ENCODE measurements around the gene GPRC5A. TPM values are rescaled to one million over a fixed set of nuclear protein-coding genes. Genes with fewer than 3 reads are reported as not detected.

The GPRC5A gene
- total and polyA plus RNA-seq, 2 of the 8 experiments (the other 6 are each of a cell fraction or from before 2014, with no cell fraction given), result 1.0 to 1.4 TPM

GRCh38 chr12:12902036-12902435 is 10.7 kb downstream of the GPRC5A start:
- Histone ChIP-seq H2BK15ac (ENCODE audit: low read length) (no peak overlapping the region), H4K8ac (ENCODE audit: extremely low read depth, insufficient read depth, low read length) (no peak overlapping the region), H4K5ac (ENCODE audit: insufficient read length, low read depth, low read length) (no peak overlapping the region), H3K4me2 (ENCODE audit: insufficient read depth in 1 of 2, low read depth in 2 of 2, low read length in 2 of 2) (no peak overlapping the region), H3K18ac (ENCODE audit: extremely low read depth, low read length) (no peak overlapping the region), H2AK5ac (ENCODE audit: low read depth, low read length) (no peak overlapping the region), H2BK12ac (ENCODE audit: low read depth, low read length) (no peak overlapping the region), H3K9ac (replicated peaks in 1 of 4; ENCODE audit: extremely low read depth in 1 of 4, low read depth in 3 of 4, low read length in 3 of 4) (no peak overlapping the region), H3K56ac (replicated peaks; ENCODE audit: insufficient read length, low read depth, low read length) (no peak overlapping the region), H4K20me1 (replicated peaks in 1 of 2; ENCODE audit: control insufficient read depth in 1 of 2, insufficient read depth in 2 of 2, low read length in 2 of 2) (no peaks in the 10 kb centered on the region), H2AFZ (ENCODE audit: low read length) (no peak overlapping the region), H3K36me3 (ENCODE audit: control insufficient read depth in 2 of 4, insufficient read depth in 4 of 4, low read length in 3 of 4) (no peaks in the 10 kb centered on the region; a peak in 1 of 8 replicates), H3K79me1 (ENCODE audit: low read depth, low read length) (no peaks in the 10 kb centered on the region; the same call in 1 of the 2 replicates), H2BK120ac (replicated peaks; ENCODE audit: low read depth, low read length) (no peak overlapping the region), H3K14ac (ENCODE audit: insufficient read length) (no peak overlapping the region), H3K79me2 (ENCODE audit: control insufficient read depth in 1 of 2, insufficient read depth in 2 of 2, low read length in 2 of 2) (no peaks in the 10 kb centered on the region), H3K23ac (ENCODE audit: insufficient read length) (no peak overlapping the region), H3K4me3 (ENCODE audit: extremely low read depth in 1 of 4, insufficient read depth in 2 of 4, low read depth in 3 of 4, low read length in 4 of 4) (no peak overlapping the region), H4K91ac (replicated peaks; ENCODE audit: insufficient read length, low read length) (no peak overlapping the region), H2BK5ac (ENCODE audit: low read depth, low read length) (no peak overlapping the region), H3K4ac (replicated peaks; ENCODE audit: insufficient read length, low read depth, low read length) (no peak overlapping the region), H3K27ac (ENCODE audit: low read depth, low read length) (no peak overlapping the region), H3K23me2 (ENCODE audit: low read depth, low read length) (no peaks in the 10 kb centered on the region), H3K9me3 (ENCODE audit: insufficient read depth in 2 of 2, low read depth in 1 of 2, low read length in 1 of 2) (no peaks in the 10 kb centered on the region), H3K27me3 (replicated peaks in 1 of 4; ENCODE audit: control insufficient read depth in 3 of 4, extremely low read depth in 1 of 4, insufficient read depth in 3 of 4, low read length in 3 of 4) (no peaks in the 10 kb centered on the region; a peak in 1 of 7 replicates), H3K4me1 (replicated peaks in 1 of 4; ENCODE audit: control insufficient read depth in 3 of 4, insufficient read depth in 4 of 4, low read length in 3 of 4) (no peaks in the 10 kb centered on the region), H2BK20ac (ENCODE audit: low read length) (no peak overlapping the region)
- FAIRE-seq (no peak), DNase-seq (ENCODE audit: low read depth in 1 of 2, low spot score in 2 of 2) (no peak)
- ChIA-PET CTCF (ENCODE audit: partially characterized antibody) (interaction anchor here (0.8 to 3.4 kb wide), 4 partner anchors 13 to 310 kb away, joined by 3 to 12 read pairs (median 4); no protein-coding TSS in a partner anchor), POLR2A (ENCODE audit: partially characterized antibody) (no interaction called here)
- TF ChIP-seq CHD1 (IDR thresholded peaks at IDR 0.05; ENCODE audit: low read depth, low read length), result no peak
- no peak for TF ChIP-seq SP2 (IDR thresholded peaks at IDR 0.05; ENCODE audit: low read length)
- no peak for TF ChIP-seq ATF3 (IDR thresholded peaks at IDR 0.05; ENCODE audit: insufficient read depth, low read depth, low read length)
- no peak for TF ChIP-seq CTBP2 (IDR thresholded peaks at IDR 0.05; ENCODE audit: borderline replicate concordance, insufficient read depth, insufficient read length, low read length)
- no peak for TF ChIP-seq EZH2 (IDR thresholded peaks at IDR 0.05; ENCODE audit: low read depth, low read length, severe bottlenecking)
- no peak for TF ChIP-seq SP1 (IDR thresholded peaks at IDR 0.05; ENCODE audit: low read depth, low read length)
- no peak for TF ChIP-seq USF2 (IDR thresholded peaks at IDR 0.05; ENCODE audit: low read length)
- TF ChIP-seq RFX5 (IDR thresholded peaks at IDR 0.05; ENCODE audit: borderline replicate concordance, low read depth, low read length), result no peak
- TF ChIP-seq HDAC6 (IDR thresholded peaks at IDR 0.05; ENCODE audit: low read depth, low read length), result no peak
- no peak for TF ChIP-seq TCF12 (IDR thresholded peaks at IDR 0.05; ENCODE audit: low read depth, low read length)
- TF ChIP-seq, protein P1, sequence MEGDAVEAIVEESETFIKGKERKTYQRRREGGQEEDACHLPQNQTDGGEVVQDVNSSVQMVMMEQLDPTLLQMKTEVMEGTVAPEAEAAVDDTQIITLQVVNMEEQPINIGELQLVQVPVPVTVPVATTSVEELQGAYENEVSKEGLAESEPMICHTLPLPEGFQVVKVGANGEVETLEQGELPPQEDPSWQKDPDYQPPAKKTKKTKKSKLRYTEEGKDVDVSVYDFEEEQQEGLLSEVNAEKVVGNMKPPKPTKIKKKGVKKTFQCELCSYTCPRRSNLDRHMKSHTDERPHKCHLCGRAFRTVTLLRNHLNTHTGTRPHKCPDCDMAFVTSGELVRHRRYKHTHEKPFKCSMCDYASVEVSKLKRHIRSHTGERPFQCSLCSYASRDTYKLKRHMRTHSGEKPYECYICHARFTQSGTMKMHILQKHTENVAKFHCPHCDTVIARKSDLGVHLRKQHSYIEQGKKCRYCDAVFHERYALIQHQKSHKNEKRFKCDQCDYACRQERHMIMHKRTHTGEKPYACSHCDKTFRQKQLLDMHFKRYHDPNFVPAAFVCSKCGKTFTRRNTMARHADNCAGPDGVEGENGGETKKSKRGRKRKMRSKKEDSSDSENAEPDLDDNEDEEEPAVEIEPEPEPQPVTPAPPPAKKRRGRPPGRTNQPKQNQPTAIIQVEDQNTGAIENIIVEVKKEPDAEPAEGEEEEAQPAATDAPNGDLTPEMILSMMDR (IDR thresholded peaks at IDR 0.05; ENCODE audit: control extremely low read depth in 1 of 3, insufficient read depth in 1 of 3, low read depth in 1 of 3, low read length in 3 of 3), result no peak
